HepG2 (cell line): ENCODE measurements around the gene MYLK. TPM values are rescaled to one million over a fixed set of nuclear protein-coding genes. Genes with fewer than 3 reads are reported as not detected.

ENCODE experiments used
- AKAP8 ChIP-seq: sonication (generic); formaldehyde crosslinking; IDR thresholded peaks from 2 replicates; pipeline ENCODE4 v1.5.1; 2020; ENCODE audit warnings: mild to moderate bottlenecking, missing genetic modification reagents
- FLYWCH1 ChIP-seq: sonication (generic); formaldehyde crosslinking; IDR thresholded peaks from 2 replicates; pipeline ENCODE4 v1.8.1; 2023; ENCODE audit warnings: mild to moderate bottlenecking, missing genetic modification reagents
- HOXD1 ChIP-seq: sonication (generic); formaldehyde crosslinking; IDR thresholded peaks from 2 replicates; pipeline ENCODE4 v1.5.0; 2020; ENCODE audit warnings: missing genetic modification reagents
- MBNL3 ChIP-seq: fragments of 250-450 bp; sonication (Bioruptor Pico); conservative IDR thresholded peaks from 2 replicates; pipeline ENCODE4 v1.8.0; 2022; ENCODE audit warnings: mild to moderate bottlenecking, inconsistent platforms
- MEIS2 ChIP-seq: sonication (generic); formaldehyde crosslinking; IDR thresholded peaks from 2 replicates; pipeline ENCODE4 v1.9.0; 2021; ENCODE audit warnings: mild to moderate bottlenecking, missing genetic modification reagents
- MYC ChIP-seq: sonication (generic); formaldehyde crosslinking; IDR thresholded peaks from 2 replicates; pipeline ENCODE4 v1.9.0; 2021; ENCODE audit warnings: missing genetic modification reagents, borderline replicate concordance
- MYPOP ChIP-seq: sonication (generic); formaldehyde crosslinking; IDR thresholded peaks from 2 replicates; pipeline ENCODE4 v1.8.1; 2023; ENCODE audit warnings: mild to moderate bottlenecking, moderate library complexity, missing genetic modification reagents
- SKIL ChIP-seq: sonication (generic); formaldehyde crosslinking; IDR thresholded peaks from 2 replicates; pipeline ENCODE4 v1.8.0; 2022; ENCODE audit warnings: missing genetic modification reagents, mild to moderate bottlenecking, moderate library complexity, borderline replicate concordance
- SRSF9 ChIP-seq: fragments of 200-400 bp; formaldehyde crosslinking; IDR thresholded peaks from 2 replicates; pipeline ENCODE4 v1.6.1; 2018; ENCODE audit warnings: borderline replicate concordance, mild to moderate bottlenecking, low read depth, low read length; ENCODE audit not compliant: insufficient read depth, poor library complexity, severe bottlenecking
- STAT5B ChIP-seq: sonication (generic); formaldehyde crosslinking; IDR thresholded peaks from 2 replicates; pipeline ENCODE4 v1.4.0; 2020; ENCODE audit warnings: missing genetic modification reagents
- TEAD3 ChIP-seq: optimal IDR thresholded peaks from 2 replicates; pipeline ENCODE3; 2016; ENCODE audit warnings: borderline replicate concordance
- ZBED4 ChIP-seq: sonication (generic); formaldehyde crosslinking; IDR thresholded peaks from 2 replicates; pipeline ENCODE4 v1.4.0; 2020; ENCODE audit warnings: missing genetic modification reagents, borderline replicate concordance
- ZBTB1 ChIP-seq: sonication (generic); formaldehyde crosslinking; IDR thresholded peaks from 2 replicates; pipeline ENCODE4 v1.4.0; 2020; ENCODE audit warnings: missing genetic modification reagents, borderline replicate concordance
- ZEB1 ChIP-seq: IDR thresholded peaks from 2 replicates; pipeline ENCODE4 v1.6.1; 2012; ENCODE audit warnings: mild to moderate bottlenecking, low read depth, inconsistent platforms; ENCODE audit not compliant: insufficient replicate concordance
- ZFP36L2 ChIP-seq: sonication (generic); formaldehyde crosslinking; IDR thresholded peaks from 2 replicates; pipeline ENCODE4 v1.4.0; 2020; ENCODE audit warnings: missing genetic modification reagents
- ZMAT3 ChIP-seq: sonication (generic); formaldehyde crosslinking; conservative IDR thresholded peaks from 2 replicates; pipeline ENCODE4 v1.7.0; 2021; ENCODE audit warnings: missing genetic modification reagents
- ZNF276 ChIP-seq: sonication (generic); formaldehyde crosslinking; IDR thresholded peaks from 2 replicates; pipeline ENCODE4 v1.4.0; 2020; ENCODE audit warnings: mild to moderate bottlenecking, low read depth, missing genetic modification reagents
- ZNF678 ChIP-seq: sonication (generic); formaldehyde crosslinking; IDR thresholded peaks from 2 replicates; pipeline ENCODE4 v1.4.0; 2020; ENCODE audit warnings: mild to moderate bottlenecking, missing genetic modification reagents
- ZNF749 ChIP-seq: sonication (generic); formaldehyde crosslinking; IDR thresholded peaks from 2 replicates; pipeline ENCODE4 v1.8.0; 2022; ENCODE audit warnings: mild to moderate bottlenecking, missing genetic modification reagents, moderate library complexity, borderline replicate concordance
- ZNF776 ChIP-seq: sonication (generic); formaldehyde crosslinking; IDR thresholded peaks from 2 replicates; pipeline ENCODE4 v1.4.0; 2020; ENCODE audit warnings: mild to moderate bottlenecking, missing genetic modification reagents
- polyA plus RNA-seq, 8 experiments: library from polyadenylated mRNA; depleted of rRNA in 3 of 8; stranded (reverse) in 7 of 8; unstranded in 1 of 8; fragments of >200 nt; fragmentation: Illumina TruSeq in 4 of 8; extraction: Trizol in 4 of 8; gene quantifications; 2 replicates each; pipeline versions ENCODE4 v1.2.1 to v1.2.3, GENCODE V29; 2011 to 2016; ENCODE audit warnings: low read depth in 4 of 8, missing spikeins in 1 of 8, mixed read lengths in 1 of 8; ENCODE audit not compliant: insufficient read depth in 1 of 8
- total RNA-seq, 5 experiments: library from RNA; depleted of rRNA; stranded (reverse); fragments of >200 nt; fragmentation: Illumina TruSeq; extraction: Trizol; gene quantifications; 2 replicates each; pipeline ENCODE4 v1.2.3, GENCODE V29; 2016; ENCODE audit warnings: low read depth in 1 of 5

The MYLK gene
- total and polyA plus RNA-seq, 2 of the 13 experiments (the other 11 are each of a cell fraction or from before 2014, with no cell fraction given), result 10.6 to 34.9 TPM

GRCh38 chr3:123758081-123758564 lies 126.0 kb downstream of the MYLK start (continued):
- no peak for TF ChIP-seq ZBTB1 (CRISPR knock-in tag)
- TF ChIP-seq ZMAT3 (CRISPR knock-in tag), result no peak
- peak; percentile 78 for TF ChIP-seq TEAD3 (CRISPR knock-in tag)
- no peak for TF ChIP-seq ZNF749 (CRISPR knock-in tag)
- TF ChIP-seq MYPOP (CRISPR knock-in tag), result no peak
- no peak for TF ChIP-seq ZNF776 (CRISPR knock-in tag)
- no peak for TF ChIP-seq ZBED4 (CRISPR knock-in tag)
- TF ChIP-seq STAT5B (CRISPR knock-in tag), result no peak
- TF ChIP-seq MEIS2 (CRISPR knock-in tag), result no peak
- no peak for TF ChIP-seq ZEB1
- no peak for TF ChIP-seq ZFP36L2 (CRISPR knock-in tag)
- no peak for TF ChIP-seq HOXD1
- peak; percentile 66; the same call in 1 of the 2 replicates for TF ChIP-seq MYC (CRISPR knock-in tag)
- no peak for TF ChIP-seq MBNL3 (CRISPR knock-in tag)
- TF ChIP-seq SRSF9, result no peak
- no peak for TF ChIP-seq ZNF678
- no peak for TF ChIP-seq AKAP8 (CRISPR knock-in tag)
- TF ChIP-seq ZNF276 (CRISPR knock-in tag), result no peak
- no peak for TF ChIP-seq SKIL (CRISPR knock-in tag)
- no peak for TF ChIP-seq FLYWCH1
